ENCODE results near the gene PDE4D. TPM values are rescaled to one million over a fixed set of nuclear protein-coding genes. Genes with fewer than 3 reads are reported as not detected.

The PDE4D gene
- total RNA-seq, 4 donors from 2014 or later, result 15.9 to 66.3 (median 48.7) TPM

DNA sequence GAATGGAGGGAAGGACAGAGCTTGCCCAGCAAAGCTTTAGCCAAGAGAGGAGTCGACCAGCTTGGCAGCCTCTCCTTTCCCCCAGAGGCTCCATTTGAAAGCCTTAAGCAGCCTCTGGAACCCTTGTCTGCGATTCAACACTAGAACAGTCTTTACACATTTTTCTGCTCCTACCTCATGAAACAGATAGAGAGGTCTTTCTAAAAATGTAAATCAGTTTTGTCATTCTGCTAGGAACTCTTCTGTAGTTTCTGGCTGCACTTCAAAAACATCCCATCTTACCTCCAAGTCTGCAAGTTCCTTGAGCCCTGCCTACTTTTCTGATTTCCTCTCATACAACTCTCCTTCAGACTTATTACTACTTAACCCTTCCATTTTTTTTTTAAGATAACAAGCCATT, 70.1 kb downstream of the PDE4D start:
- no peak for DNase-seq (ENCODE audit: low spot score in 2 of 2)
- Histone ChIP-seq H3K36me3 (no peaks in the 10 kb centered on the region), H3K4me3 (no peak overlapping the region), H3K27me3 (no peaks in the 10 kb centered on the region), H3K27ac (no peak overlapping the region), H3K4me1 (no peaks in the 10 kb centered on the region), H3K9me3 (no peaks in the 10 kb centered on the region)
- 32 to 48% methylated on average over 2 of the region's 2 CpGs for WGBS, 2 donors
- TF ChIP-seq POLR2A (IDR thresholded peaks at IDR 0.05) (no peak), EP300 (IDR thresholded peaks at IDR 0.05) (no peak)
- TF ChIP-seq, protein P1, sequence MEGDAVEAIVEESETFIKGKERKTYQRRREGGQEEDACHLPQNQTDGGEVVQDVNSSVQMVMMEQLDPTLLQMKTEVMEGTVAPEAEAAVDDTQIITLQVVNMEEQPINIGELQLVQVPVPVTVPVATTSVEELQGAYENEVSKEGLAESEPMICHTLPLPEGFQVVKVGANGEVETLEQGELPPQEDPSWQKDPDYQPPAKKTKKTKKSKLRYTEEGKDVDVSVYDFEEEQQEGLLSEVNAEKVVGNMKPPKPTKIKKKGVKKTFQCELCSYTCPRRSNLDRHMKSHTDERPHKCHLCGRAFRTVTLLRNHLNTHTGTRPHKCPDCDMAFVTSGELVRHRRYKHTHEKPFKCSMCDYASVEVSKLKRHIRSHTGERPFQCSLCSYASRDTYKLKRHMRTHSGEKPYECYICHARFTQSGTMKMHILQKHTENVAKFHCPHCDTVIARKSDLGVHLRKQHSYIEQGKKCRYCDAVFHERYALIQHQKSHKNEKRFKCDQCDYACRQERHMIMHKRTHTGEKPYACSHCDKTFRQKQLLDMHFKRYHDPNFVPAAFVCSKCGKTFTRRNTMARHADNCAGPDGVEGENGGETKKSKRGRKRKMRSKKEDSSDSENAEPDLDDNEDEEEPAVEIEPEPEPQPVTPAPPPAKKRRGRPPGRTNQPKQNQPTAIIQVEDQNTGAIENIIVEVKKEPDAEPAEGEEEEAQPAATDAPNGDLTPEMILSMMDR (IDR thresholded peaks at IDR 0.05), result no peak

DNA sequence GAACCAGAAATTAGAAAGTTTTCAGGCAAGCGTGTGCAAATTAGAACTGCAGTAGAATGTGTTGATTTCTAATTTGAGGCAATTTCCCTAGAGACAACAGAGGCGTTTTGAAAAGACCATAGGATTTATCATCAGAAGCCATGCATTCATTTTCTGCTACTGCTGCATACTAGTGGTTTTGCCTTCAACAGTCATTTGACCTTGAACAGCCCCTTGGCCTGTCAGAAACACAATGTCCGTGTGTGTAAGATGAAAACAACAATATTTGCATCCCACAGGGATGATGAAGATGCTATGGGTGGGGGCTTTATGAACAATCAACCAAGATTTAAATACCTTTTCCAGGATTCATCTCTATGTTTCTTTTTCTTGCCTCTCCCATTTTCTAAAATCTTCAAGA, 73.7 kb downstream of the PDE4D start:
- WGBS, 2 donors, result 33 to 35% methylated on average over 3 of the region's 3 CpGs
- TF ChIP-seq EP300 (IDR thresholded peaks at IDR 0.05) (no peak), POLR2A (IDR thresholded peaks at IDR 0.05) (no peak)
- TF ChIP-seq, protein P1 (IDR thresholded peaks at IDR 0.05), result no peak
- DNase-seq (ENCODE audit: low spot score in 2 of 2), result no peak
- H3K4me3 ChIP-seq, result no peak overlapping the region
- H3K27me3 ChIP-seq, result no peaks in the 10 kb centered on the region
- H3K27ac ChIP-seq, result peak overlapping the region in 1 of 4 donors; percentile 36
- no peaks in the 10 kb centered on the region for H3K9me3 ChIP-seq
- no peaks in the 10 kb centered on the region for H3K4me1 ChIP-seq
- no peaks in the 10 kb centered on the region for H3K36me3 ChIP-seq

DNA sequence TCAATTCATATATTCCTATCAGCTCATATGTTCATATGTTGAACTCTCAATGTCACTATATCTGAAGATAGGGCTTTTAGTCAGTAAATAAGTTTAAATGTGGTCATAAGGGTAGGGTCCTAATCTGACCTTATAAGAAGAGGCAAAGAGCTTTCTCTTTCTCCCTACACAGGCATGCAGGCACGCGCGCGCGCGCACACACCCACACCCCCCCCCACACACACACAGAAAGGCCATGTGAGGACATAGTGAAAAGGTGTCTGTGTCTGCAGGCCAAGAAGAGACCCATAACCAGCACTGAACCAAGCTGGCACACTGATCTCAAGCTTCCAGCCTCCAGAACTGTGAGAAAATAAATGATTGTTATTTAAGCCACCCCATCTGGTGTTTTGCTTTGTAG, 76.0 kb downstream of the PDE4D start:
- Histone ChIP-seq H3K27me3 (no peaks in the 10 kb centered on the region), H3K4me3 (no peak overlapping the region), H3K36me3 (no peaks in the 10 kb centered on the region), H3K9me3 (no peaks in the 10 kb centered on the region), H3K27ac (no peak overlapping the region), H3K4me1 (no peaks in the 10 kb centered on the region)
- no peak for DNase-seq (ENCODE audit: low spot score in 2 of 2)
- TF ChIP-seq POLR2A (IDR thresholded peaks at IDR 0.05) (no peak), EP300 (IDR thresholded peaks at IDR 0.05) (no peak)
- TF ChIP-seq, protein P1 (IDR thresholded peaks at IDR 0.05), result no peak
- WGBS, 2 donors, result 81 to 99% methylated on average over 6 of the region's 6 CpGs

DNA sequence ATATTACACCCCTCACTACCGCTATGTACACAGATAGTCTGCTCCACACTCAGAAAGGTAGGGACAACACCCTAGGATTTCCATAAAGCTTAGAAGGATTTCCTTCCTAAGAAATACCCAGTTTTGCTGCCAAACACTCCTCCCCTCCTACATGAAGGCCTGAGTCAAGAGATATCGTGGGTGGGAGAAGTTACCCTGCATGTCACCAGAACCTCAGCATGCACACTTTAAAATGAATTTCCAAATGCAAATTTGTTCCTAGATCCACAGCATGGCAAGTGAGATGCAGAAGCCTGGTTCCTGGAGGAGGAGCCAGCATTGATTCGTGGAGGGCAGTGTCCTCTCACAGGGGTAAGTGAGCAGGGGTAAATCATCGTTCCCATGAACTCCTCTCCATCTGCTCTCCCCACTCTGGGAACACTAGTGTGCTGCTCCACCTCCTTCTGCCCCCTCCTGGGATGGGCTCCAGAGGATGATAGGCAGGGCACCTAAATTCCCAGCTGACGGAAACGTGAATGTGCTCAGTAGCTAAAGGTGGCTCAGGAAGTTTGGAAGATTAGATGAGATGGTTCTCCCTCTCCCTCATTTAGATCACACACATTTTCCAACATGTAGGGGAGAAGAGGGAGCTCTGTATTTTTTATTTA, 76.7 kb downstream of the PDE4D start:
- TF ChIP-seq POLR2A (IDR thresholded peaks at IDR 0.05) (no peak), EP300 (IDR thresholded peaks at IDR 0.05) (no peak)
- TF ChIP-seq, protein P1 (IDR thresholded peaks at IDR 0.05), result no peak
- Histone ChIP-seq H3K27ac (no peak overlapping the region), H3K36me3 (no peaks in the 10 kb centered on the region), H3K4me1 (no peaks in the 10 kb centered on the region), H3K4me3 (no peak overlapping the region), H3K9me3 (no peaks in the 10 kb centered on the region), H3K27me3 (no peaks in the 10 kb centered on the region)
- no peak for DNase-seq (ENCODE audit: low spot score in 2 of 2)
- WGBS, 2 donors, result 76 to 77% methylated on average over 6 of the region's 6 CpGs

DNA sequence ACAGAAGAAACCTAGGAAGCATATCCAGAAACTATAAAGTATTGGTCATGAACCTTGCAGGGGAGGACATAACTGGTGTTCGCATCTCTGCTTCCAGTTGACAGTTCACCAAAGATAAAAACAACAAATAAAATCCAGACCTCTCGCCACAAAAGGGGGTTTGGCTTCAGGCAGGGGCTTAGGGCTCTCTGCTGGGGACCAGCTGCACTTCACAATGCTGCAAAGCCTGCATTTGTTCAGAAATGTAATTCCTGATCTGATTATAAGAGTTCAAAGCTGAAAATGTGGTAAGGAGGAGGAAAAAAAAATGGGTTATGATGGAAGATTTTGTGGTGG, 79.0 kb downstream of the PDE4D start:
- TF ChIP-seq EP300 (IDR thresholded peaks at IDR 0.05), result no peak
- TF ChIP-seq POLR2A (IDR thresholded peaks at IDR 0.05), result no peak
- TF ChIP-seq, protein P1 (IDR thresholded peaks at IDR 0.05), result no peak
- H3K27ac ChIP-seq, result no peak overlapping the region
- H3K4me3 ChIP-seq, result no peak overlapping the region
- H3K27me3 ChIP-seq, result no peaks in the 10 kb centered on the region
- peaks cover 0 to 5% (median 0%) of the 10 kb centered on the region in 4 donors for H3K4me1 ChIP-seq
- H3K36me3 ChIP-seq, result no peaks in the 10 kb centered on the region
- no peaks in the 10 kb centered on the region for H3K9me3 ChIP-seq
- 94 to 97% methylated on average over 2 of the region's 2 CpGs for whole genome bisulfite sequencing, 2 donors
- DNase-seq (ENCODE audit: low spot score in 2 of 2), result no peak

Data from tibial nerve (tissue), 4 donors.